ENCODE measurements around the gene ZNF605.

DNA sequence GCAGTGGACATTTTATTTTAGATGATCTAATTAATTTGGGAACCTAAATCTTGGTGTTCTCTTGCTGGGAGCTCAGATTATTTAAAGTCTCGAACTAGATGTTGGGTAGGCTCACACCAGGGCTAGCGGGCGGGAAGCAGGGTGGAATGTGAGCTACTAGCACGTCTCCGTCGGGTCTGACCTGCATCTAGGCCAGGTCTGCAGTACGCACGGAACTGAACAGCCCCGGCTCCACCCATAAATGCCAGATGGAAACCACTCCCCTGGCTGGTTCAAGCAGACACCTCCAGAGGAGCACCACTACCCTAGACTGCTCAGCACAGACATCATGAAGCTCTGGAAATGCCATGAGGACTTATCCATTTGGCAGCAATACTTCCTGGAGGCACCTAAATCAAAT lies 10.3 kb downstream of the ZNF605 start:
- no peak for TF ChIP-seq EZH2 (IDR thresholded peaks at IDR 0.05)
- no peak for TF ChIP-seq POLR2AphosphoS5 (IDR thresholded peaks at IDR 0.05; ENCODE audit: borderline replicate concordance, low read depth, low read length)
- TF ChIP-seq FOXP2 (optimal IDR thresholded peaks at IDR 0.05; ENCODE audit: control extremely low read depth, extremely low read length, insufficient read depth), result no peak

Measured in SK-N-MC (cell line).